SU-DHL-6 (cell line): ENCODE results near the gene ARMC7.

ENCODE experiments used
- CTCF ChIP-seq: fragments of 200-600 bp; sonication (generic); IDR thresholded peaks from one replicate; pipeline ENCODE4 v1.5.1; 2017; ENCODE audit warnings: antibody characterized with exemption, mild to moderate bottlenecking, low read length, moderate library complexity; ENCODE audit not compliant: insufficient read depth, poor library complexity, severe bottlenecking
- EZH2phosphoT487 ChIP-seq: fragments of 200-600 bp; sonication (generic), shearing (Covaris generic); conservative IDR thresholded peaks from 2 replicates; pipeline ENCODE4 v1.6.1; 2018; ENCODE audit warnings: mild to moderate bottlenecking, antibody characterized with exemption, low read length, moderate library complexity, mixed read lengths

- TF ChIP-seq EZH2phosphoT487, result no peak
- TF ChIP-seq CTCF, result no peak
Measured at GRCh38 chr17:75163074-75163473, 53.3 kb downstream of the ARMC7 start.
